ENCODE measurements around the gene EIF2B4.

GRCh38 chr2:27380626-27381545 is 10.7 kb upstream of the EIF2B4 start, which contains the start of gene ZNF513:
- TF ChIP-seq CTCF (IDR thresholded peaks at IDR 0.05; ENCODE audit: low read depth, low read length) (no peak), EZH2phosphoT487 (IDR thresholded peaks at IDR 0.05; ENCODE audit: low read depth) (no peak)
